Choroid plexus epithelial cell (primary cell): ENCODE data around the gene SLC22A25.

Source experiments
- DNase-seq: peaks from one replicate; pipeline ENCODE4 v3.0.0-alpha.2; 2010; ENCODE audit warnings: low read depth
- H3K4me3 ChIP-seq: 2 replicates; pipeline ENCODE4 v1.5.1; 2011; ENCODE audit warnings: low read depth, mild to moderate bottlenecking, control low read depth, low read length, moderate library complexity
- TF ChIP-seq, protein P1 (sequence below): conservative IDR thresholded peaks from 2 replicates; pipeline ENCODE4 v1.5.1; 2011; ENCODE audit warnings: low read depth, mild to moderate bottlenecking, control low read depth, inconsistent platforms, low read length, moderate library complexity

The SLC22A25 gene

GRCh38 chr11:63243533-63243932 is at the start of gene SLC22A25:
SLC22A25 (minus strand) TSS chr11:63243599; CDS start chr11:63229652, 13,947 bp downstream.
- TF ChIP-seq, protein P1, sequence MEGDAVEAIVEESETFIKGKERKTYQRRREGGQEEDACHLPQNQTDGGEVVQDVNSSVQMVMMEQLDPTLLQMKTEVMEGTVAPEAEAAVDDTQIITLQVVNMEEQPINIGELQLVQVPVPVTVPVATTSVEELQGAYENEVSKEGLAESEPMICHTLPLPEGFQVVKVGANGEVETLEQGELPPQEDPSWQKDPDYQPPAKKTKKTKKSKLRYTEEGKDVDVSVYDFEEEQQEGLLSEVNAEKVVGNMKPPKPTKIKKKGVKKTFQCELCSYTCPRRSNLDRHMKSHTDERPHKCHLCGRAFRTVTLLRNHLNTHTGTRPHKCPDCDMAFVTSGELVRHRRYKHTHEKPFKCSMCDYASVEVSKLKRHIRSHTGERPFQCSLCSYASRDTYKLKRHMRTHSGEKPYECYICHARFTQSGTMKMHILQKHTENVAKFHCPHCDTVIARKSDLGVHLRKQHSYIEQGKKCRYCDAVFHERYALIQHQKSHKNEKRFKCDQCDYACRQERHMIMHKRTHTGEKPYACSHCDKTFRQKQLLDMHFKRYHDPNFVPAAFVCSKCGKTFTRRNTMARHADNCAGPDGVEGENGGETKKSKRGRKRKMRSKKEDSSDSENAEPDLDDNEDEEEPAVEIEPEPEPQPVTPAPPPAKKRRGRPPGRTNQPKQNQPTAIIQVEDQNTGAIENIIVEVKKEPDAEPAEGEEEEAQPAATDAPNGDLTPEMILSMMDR = no peak
- H3K4me3 ChIP-seq = no peak within 1 kb of the TSS
- DNase-seq = peak; percentile 1

DNA sequence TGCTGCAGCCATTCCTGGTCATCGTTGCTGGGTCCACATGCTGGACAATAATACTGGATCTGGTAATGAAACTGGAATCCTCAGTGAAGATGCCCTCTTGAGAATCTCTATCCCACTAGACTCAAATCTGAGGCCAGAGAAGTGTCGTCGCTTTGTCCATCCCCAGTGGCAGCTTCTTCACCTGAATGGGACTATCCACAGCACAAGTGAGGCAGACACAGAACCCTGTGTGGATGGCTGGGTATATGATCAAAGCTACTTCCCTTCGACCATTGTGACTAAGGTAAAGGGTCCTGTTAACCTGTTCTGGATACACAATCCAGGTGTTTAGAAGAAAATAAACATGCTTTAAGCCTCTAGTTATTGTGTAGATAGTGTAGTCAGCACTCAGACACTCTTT is 46.9 kb upstream of the SLC22A25 start:
- H3K4me3 ChIP-seq = no peak overlapping the region
- DNase-seq = no peak
- TF ChIP-seq, protein P1 = no peak

- no peak overlapping the region for H3K4me3 ChIP-seq
- no peak for DNase-seq
- TF ChIP-seq, protein P1 = no peak
Observed at GRCh38 chr11:63289658-63290057, 46.3 kb upstream of the SLC22A25 start.

GRCh38 chr11:63282579-63282978 is 39.2 kb upstream of the SLC22A25 start:
- no peak overlapping the region for H3K4me3 ChIP-seq
- DNase-seq = no peak
- TF ChIP-seq, protein P1 = no peak

DNA sequence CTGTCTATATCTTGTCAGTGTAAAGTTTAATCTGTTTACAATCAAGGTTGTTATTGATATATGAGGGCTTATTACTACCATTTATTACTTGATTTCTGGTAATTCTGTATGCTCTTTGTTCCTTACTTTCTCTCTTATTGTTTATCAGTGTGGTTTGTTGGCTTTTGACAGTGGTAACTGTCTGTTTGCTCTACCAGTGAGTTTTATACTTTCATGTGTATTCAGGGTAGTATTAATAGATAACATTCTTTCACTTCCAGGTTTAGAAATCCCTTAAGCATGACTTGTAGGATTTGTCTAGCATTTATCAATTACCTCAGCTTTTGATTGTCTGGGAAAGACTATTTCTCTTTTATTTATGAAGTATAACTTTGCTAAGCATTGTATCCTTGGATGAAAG is 37.5 kb upstream of the SLC22A25 start:
- H3K4me3 ChIP-seq = no peak overlapping the region
- TF ChIP-seq, protein P1 = no peak

GRCh38 chr11:63277345-63277943 is 34.0 kb upstream of the SLC22A25 start:
- no peak for DNase-seq
- TF ChIP-seq, protein P1 = no peak
- H3K4me3 ChIP-seq = no peak overlapping the region

More for the DNA sequence above, 37.5 kb upstream of the SLC22A25 start:
- DNase-seq = no peak

- H3K4me3 ChIP-seq = no peak overlapping the region
- peak; percentile 1 for DNase-seq
- TF ChIP-seq, protein P1 = no peak
Observed at GRCh38 chr11:63274776-63275175, 31.4 kb upstream of the SLC22A25 start.
